Ishikawa (cell line): ENCODE data around the gene KRT82.

ENCODE experiments used
- CEBPB ChIP-seq: IDR thresholded peaks from 2 replicates; pipeline ENCODE4 v1.6.1; 2012
- CREB1 ChIP-seq: IDR thresholded peaks from 2 replicates; pipeline ENCODE4 v1.6.1; 2012; ENCODE audit warnings: low read depth
- EGR1 ChIP-seq: IDR thresholded peaks from 2 replicates; pipeline ENCODE4 v1.6.1; 2012
- EP300 ChIP-seq: IDR thresholded peaks from 2 replicates; pipeline ENCODE4 v1.6.1; 2012; ENCODE audit warnings: borderline replicate concordance
- FOXM1 ChIP-seq: IDR thresholded peaks from 2 replicates; pipeline ENCODE4 v1.6.1; 2012; ENCODE audit warnings: low read depth, borderline replicate concordance
- NFIC ChIP-seq: IDR thresholded peaks from 2 replicates; pipeline ENCODE4 v1.6.1; 2012
- RAD21 ChIP-seq: IDR thresholded peaks from 2 replicates; pipeline ENCODE4 v1.6.1; 2012; ENCODE audit warnings: low read depth
- TAF1 ChIP-seq: IDR thresholded peaks from 2 replicates; pipeline ENCODE4 v1.6.1; 2012; ENCODE audit warnings: low read depth, mild to moderate bottlenecking
- TCF12 ChIP-seq: IDR thresholded peaks from 2 replicates; pipeline ENCODE4 v1.6.1; 2012; ENCODE audit warnings: low read depth
- TEAD4 ChIP-seq: IDR thresholded peaks from 2 replicates; pipeline ENCODE4 v1.6.1; 2012
- YY1 ChIP-seq: IDR thresholded peaks from 2 replicates; pipeline ENCODE4 v1.6.1; 2012; ENCODE audit warnings: low read depth
- ZBTB7A ChIP-seq: IDR thresholded peaks from 2 replicates; pipeline ENCODE4 v1.6.1; 2012; ENCODE audit warnings: low read depth
- TF ChIP-seq, protein P1 (sequence below): IDR thresholded peaks from 2 replicates; pipeline ENCODE4 v1.6.1; 2012; ENCODE audit warnings: low read depth, mild to moderate bottlenecking
- TF ChIP-seq, protein P2 (sequence below): IDR thresholded peaks from 2 replicates; pipeline ENCODE4 v1.6.1; 2012
- TF ChIP-seq, protein P3 (sequence below): IDR thresholded peaks from 2 replicates; pipeline ENCODE4 v1.6.1; 2012

The KRT82 gene

DNA sequence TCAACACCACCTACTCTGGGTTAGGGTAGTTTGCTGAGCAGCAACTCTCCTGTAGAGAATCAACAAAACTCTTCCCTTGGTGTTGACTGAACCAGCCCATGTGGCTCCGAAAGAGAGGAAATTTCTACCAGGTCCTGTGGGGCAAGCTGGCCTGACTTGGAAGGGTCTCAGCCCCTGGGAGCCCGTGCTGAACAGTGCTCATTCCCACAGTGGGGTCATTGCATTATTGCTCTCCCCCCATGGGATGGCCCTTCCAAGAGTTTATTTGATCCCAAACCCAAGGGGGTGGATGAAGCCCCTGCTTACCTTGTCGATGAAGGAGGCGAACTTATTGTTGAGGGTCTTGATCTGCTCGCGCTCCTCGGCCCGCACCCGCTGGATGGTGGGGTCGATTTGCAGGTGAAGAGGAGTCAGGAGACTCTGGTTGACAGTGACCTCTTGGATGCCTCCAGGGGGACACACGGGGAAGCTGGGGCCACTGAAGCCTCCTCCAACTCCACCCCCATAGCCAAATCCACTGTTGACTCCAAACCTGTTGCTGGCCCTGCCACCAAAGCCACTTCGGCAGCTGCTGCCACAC is 27.5 kb upstream of the KRT82 start:
- TF ChIP-seq EGR1: no peak
- TF ChIP-seq, protein P1, sequence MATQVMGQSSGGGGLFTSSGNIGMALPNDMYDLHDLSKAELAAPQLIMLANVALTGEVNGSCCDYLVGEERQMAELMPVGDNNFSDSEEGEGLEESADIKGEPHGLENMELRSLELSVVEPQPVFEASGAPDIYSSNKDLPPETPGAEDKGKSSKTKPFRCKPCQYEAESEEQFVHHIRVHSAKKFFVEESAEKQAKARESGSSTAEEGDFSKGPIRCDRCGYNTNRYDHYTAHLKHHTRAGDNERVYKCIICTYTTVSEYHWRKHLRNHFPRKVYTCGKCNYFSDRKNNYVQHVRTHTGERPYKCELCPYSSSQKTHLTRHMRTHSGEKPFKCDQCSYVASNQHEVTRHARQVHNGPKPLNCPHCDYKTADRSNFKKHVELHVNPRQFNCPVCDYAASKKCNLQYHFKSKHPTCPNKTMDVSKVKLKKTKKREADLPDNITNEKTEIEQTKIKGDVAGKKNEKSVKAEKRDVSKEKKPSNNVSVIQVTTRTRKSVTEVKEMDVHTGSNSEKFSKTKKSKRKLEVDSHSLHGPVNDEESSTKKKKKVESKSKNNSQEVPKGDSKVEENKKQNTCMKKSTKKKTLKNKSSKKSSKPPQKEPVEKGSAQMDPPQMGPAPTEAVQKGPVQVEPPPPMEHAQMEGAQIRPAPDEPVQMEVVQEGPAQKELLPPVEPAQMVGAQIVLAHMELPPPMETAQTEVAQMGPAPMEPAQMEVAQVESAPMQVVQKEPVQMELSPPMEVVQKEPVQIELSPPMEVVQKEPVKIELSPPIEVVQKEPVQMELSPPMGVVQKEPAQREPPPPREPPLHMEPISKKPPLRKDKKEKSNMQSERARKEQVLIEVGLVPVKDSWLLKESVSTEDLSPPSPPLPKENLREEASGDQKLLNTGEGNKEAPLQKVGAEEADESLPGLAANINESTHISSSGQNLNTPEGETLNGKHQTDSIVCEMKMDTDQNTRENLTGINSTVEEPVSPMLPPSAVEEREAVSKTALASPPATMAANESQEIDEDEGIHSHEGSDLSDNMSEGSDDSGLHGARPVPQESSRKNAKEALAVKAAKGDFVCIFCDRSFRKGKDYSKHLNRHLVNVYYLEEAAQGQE: no peak
- TF ChIP-seq CEBPB: no peak
- TF ChIP-seq, protein P2, sequence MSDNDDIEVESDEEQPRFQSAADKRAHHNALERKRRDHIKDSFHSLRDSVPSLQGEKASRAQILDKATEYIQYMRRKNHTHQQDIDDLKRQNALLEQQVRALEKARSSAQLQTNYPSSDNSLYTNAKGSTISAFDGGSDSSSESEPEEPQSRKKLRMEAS: no peak
- TF ChIP-seq, protein P3, sequence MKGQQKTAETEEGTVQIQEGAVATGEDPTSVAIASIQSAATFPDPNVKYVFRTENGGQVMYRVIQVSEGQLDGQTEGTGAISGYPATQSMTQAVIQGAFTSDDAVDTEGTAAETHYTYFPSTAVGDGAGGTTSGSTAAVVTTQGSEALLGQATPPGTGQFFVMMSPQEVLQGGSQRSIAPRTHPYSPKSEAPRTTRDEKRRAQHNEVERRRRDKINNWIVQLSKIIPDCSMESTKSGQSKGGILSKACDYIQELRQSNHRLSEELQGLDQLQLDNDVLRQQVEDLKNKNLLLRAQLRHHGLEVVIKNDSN: no peak
- no peak for TF ChIP-seq NFIC
- TF ChIP-seq TCF12: no peak

DNA sequence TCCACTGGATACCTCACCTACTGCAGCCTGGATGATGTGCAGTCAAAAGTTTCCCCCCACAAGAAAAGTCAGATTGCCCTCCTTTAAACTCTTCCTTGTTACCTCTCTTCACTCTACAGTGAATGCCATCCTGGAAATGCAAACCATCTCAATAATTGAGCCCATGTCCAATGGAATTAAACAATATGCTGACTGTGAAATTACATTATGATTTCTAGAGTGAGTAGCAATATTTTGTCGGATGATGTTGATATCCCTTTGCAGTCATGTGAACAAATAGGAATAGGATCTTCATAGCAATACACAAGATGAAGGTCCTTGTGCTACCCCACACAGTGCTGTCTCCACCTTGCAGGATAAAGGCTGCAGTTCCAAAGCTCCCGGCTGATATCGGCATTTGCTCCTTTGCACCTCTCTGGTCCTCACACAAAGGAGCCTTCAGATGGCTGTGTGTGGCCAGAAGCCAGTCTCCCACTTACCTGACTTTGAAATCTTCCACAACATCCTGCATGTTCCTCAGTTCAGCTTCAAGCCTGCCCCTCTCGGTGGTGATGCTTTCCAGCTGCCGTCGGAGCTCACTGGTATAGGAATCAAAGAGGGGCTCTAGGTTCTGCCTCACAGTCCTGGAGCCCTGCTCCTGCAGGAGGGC is 26.5 kb upstream of the KRT82 start:
- no peak for TF ChIP-seq NFIC
- TF ChIP-seq YY1: no peak
- no peak for TF ChIP-seq CREB1
- no peak for TF ChIP-seq ZBTB7A
- TF ChIP-seq, protein P1: no peak
- TF ChIP-seq, protein P2: no peak
- no peak for TF ChIP-seq EP300
- TF ChIP-seq TCF12: no peak
- TF ChIP-seq TEAD4: no peak
- TF ChIP-seq TAF1: no peak
- TF ChIP-seq EGR1: no peak
- TF ChIP-seq RAD21: no peak
- TF ChIP-seq, protein P3: no peak
- no peak for TF ChIP-seq FOXM1
- no peak for TF ChIP-seq CEBPB

DNA sequence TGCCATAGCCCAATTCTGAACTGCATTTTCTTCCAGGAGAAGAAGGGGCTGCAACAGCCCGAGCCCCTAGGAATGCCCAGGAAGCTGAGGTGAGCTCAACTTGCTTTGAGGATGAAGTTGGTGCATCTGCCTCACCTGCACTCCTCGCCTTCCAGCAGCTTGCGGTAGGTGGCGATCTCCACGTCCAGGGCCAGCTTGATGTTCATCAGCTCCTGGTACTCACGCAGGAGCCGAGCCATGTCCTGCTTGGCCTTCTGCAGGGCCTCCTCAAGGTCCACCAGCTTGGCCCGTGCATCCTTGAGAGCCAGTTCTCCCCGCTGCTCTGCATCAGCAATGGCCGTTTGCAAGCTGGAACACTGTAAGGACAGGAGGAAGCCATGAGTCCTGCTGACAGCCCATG is 22.0 kb upstream of the KRT82 start:
- TF ChIP-seq ZBTB7A (no peak), EP300 (no peak), YY1 (no peak), TEAD4 (no peak), CEBPB (no peak), TAF1 (no peak)
- TF ChIP-seq, protein P1: no peak

DNA sequence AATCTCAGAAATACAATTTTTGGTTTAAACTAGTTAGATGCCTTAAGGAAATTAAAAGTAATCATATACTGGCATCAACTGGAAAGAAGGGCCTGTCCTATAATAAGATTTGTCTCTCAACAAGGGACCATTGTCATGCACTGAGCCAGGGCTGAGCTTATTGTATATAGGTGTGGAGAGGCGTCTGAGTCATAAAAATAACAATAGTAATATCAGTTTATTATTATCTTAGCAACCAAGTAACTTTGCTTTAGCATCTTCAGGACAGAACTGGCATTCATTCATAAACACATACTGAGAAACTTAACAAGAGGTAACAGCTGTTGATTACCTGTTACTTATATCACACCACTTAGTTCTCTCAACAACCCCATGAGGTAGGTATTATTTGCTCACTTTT is 20.9 kb upstream of the KRT82 start:
- TF ChIP-seq TEAD4 (no peak), YY1 (no peak), RAD21 (no peak), TAF1 (no peak), ZBTB7A (no peak), FOXM1 (no peak), CEBPB (no peak), CREB1 (no peak), TCF12 (no peak), NFIC (no peak), EGR1 (no peak)
- TF ChIP-seq, protein P2: no peak
- TF ChIP-seq, protein P3: no peak
- TF ChIP-seq, protein P1: no peak
